Measurements from ENCODE around the gene BANP. TPM values are rescaled to one million over a fixed set of nuclear protein-coding genes. Genes with fewer than 3 reads are reported as not detected.
A peak's percentile ranks its signal among the peaks of the same experiment; 100 is the strongest.
"Not testable (repeated sequence)": the region's sequence is repeated elsewhere in the genome, so short reads cannot be mapped to it uniquely, and the experiment has no call there.

Gene BANP
- total and polyA plus RNA-seq, 4 experiments from 2014 or later = 10.7 to 72.7 (median 44.1) TPM

- ChIA-PET POLR2A (ENCODE audit: partially characterized antibody) (no interaction called here), CTCF (ENCODE audit: partially characterized antibody) (no interaction called here)
- Histone ChIP-seq H3K9me3 (ENCODE audit: control insufficient read depth in 1 of 2, low read length in 2 of 2) (no peaks in the 10 kb centered on the region), H3K36me3 (ENCODE audit: insufficient read depth, low read length) (peaks cover 8% of the 10 kb centered on the region), H3K4me3 (ENCODE audit: low read length in 2 of 2) (no peak overlapping the region), H3K27ac (ENCODE audit: low read depth, low read length) (no peak overlapping the region), H3K27me3 (ENCODE audit: insufficient read depth, low read length) (no peaks in the 10 kb centered on the region), H3K4me1 (ENCODE audit: insufficient read depth, low read length) (no peaks in the 10 kb centered on the region)
- H3K27me3 Mint-ChIP-seq = no peaks in the 10 kb centered on the region
- peak overlapping the region in 1 of 8 donors; percentile 18 for H3K4me3 Mint-ChIP-seq
- no peak for DNase-seq
- intact Hi-C loops (cut with micrococcal nuclease) = no loop called here
- peaks cover 30 to 64% of the 10 kb centered on the region in 2 donors for H3K36me3 Mint-ChIP-seq
- H3K9me3 Mint-ChIP-seq = no peaks in the 10 kb centered on the region
- no peak overlapping the region for H3K27ac Mint-ChIP-seq
- H3K4me1 Mint-ChIP-seq = no peaks in the 10 kb centered on the region
Measured at GRCh38 chr16:88034770-88035169, 83.5 kb downstream of the BANP start.

- Histone ChIP-seq H3K9me3 (ENCODE audit: control insufficient read depth in 1 of 2, low read length in 2 of 2) (no peaks in the 10 kb centered on the region), H3K27ac (ENCODE audit: low read depth, low read length) (no peak overlapping the region), H3K4me3 (ENCODE audit: low read length in 2 of 2) (no peak overlapping the region), H3K4me1 (ENCODE audit: insufficient read depth, low read length) (no peaks in the 10 kb centered on the region), H3K36me3 (ENCODE audit: insufficient read depth, low read length) (peaks cover 8% of the 10 kb centered on the region), H3K27me3 (ENCODE audit: insufficient read depth, low read length) (no peaks in the 10 kb centered on the region)
- Mint-ChIP-seq H3K9me3 (no peaks in the 10 kb centered on the region), H3K27me3 (no peaks in the 10 kb centered on the region), H3K27ac (no peak overlapping the region), H3K4me3 (no peak overlapping the region), H3K36me3 (peaks cover 27 to 66% of the 10 kb centered on the region in 2 donors), H3K4me1 (no peaks in the 10 kb centered on the region)
- CTCF ChIA-PET (ENCODE audit: partially characterized antibody) = no interaction called here
- POLR2A ChIA-PET (ENCODE audit: partially characterized antibody) = no interaction called here
- intact Hi-C loops (cut with micrococcal nuclease) = no loop called here
- DNase-seq = no peak
Measured at GRCh38 chr16:88035292-88035691, 84.1 kb downstream of the BANP start.

- H3K9me3 ChIP-seq (ENCODE audit: control insufficient read depth in 1 of 2, low read length in 2 of 2); intact Hi-C loops (cut with micrococcal nuclease); H3K36me3 ChIP-seq (ENCODE audit: insufficient read depth, low read length); CTCF ChIA-PET (ENCODE audit: partially characterized antibody); H3K9me3 Mint-ChIP-seq; H3K27me3 Mint-ChIP-seq; H3K4me3 ChIP-seq (ENCODE audit: low read length in 2 of 2); H3K4me1 Mint-ChIP-seq; POLR2A ChIA-PET (ENCODE audit: partially characterized antibody); H3K4me3 Mint-ChIP-seq; H3K4me1 ChIP-seq (ENCODE audit: insufficient read depth, low read length); H3K27me3 ChIP-seq (ENCODE audit: insufficient read depth, low read length); DNase-seq; H3K27ac ChIP-seq (ENCODE audit: low read depth, low read length): not testable (repeated sequence)
- Mint-ChIP-seq H3K27ac (peak overlapping the region in 1 of 7 donors; percentile 51), H3K36me3 (peaks cover 27 to 64% of the 10 kb centered on the region in 2 donors)
Measured at GRCh38 chr16:88035884-88036639, 84.8 kb downstream of the BANP start.

- H3K27ac ChIP-seq (ENCODE audit: low read depth, low read length); H3K4me3 ChIP-seq (ENCODE audit: low read length in 2 of 2); H3K9me3 ChIP-seq (ENCODE audit: control insufficient read depth in 1 of 2, low read length in 2 of 2); H3K36me3 ChIP-seq (ENCODE audit: insufficient read depth, low read length); H3K27me3 ChIP-seq (ENCODE audit: insufficient read depth, low read length); intact Hi-C loops (cut with micrococcal nuclease); DNase-seq; H3K27me3 Mint-ChIP-seq; H3K27ac Mint-ChIP-seq; POLR2A ChIA-PET (ENCODE audit: partially characterized antibody); H3K4me1 ChIP-seq (ENCODE audit: insufficient read depth, low read length); CTCF ChIA-PET (ENCODE audit: partially characterized antibody); H3K9me3 Mint-ChIP-seq; H3K4me1 Mint-ChIP-seq; H3K4me3 Mint-ChIP-seq: not testable (repeated sequence)
- H3K36me3 Mint-ChIP-seq = peaks cover 29 to 65% of the 10 kb centered on the region in 2 donors
Measured at GRCh38 chr16:88036640-88036996, 85.4 kb downstream of the BANP start.

- H3K9me3 Mint-ChIP-seq = not testable (repeated sequence)
Measured at GRCh38 chr16:88037359-88037758, 86.1 kb downstream of the BANP start.

GRCh38 chr16:88037876-88038525 is 86.8 kb downstream of the BANP start:
- not testable (repeated sequence) for H3K9me3 ChIP-seq (ENCODE audit: control insufficient read depth in 1 of 2, low read length in 2 of 2); H3K36me3 ChIP-seq (ENCODE audit: insufficient read depth, low read length)

More at GRCh38 chr16:88037359-88037758, 86.1 kb downstream of the BANP start:
- H3K27me3 ChIP-seq (ENCODE audit: insufficient read depth, low read length); H3K27me3 Mint-ChIP-seq; H3K36me3 ChIP-seq (ENCODE audit: insufficient read depth, low read length); intact Hi-C loops (cut with micrococcal nuclease); H3K4me1 Mint-ChIP-seq; CTCF ChIA-PET (ENCODE audit: partially characterized antibody); H3K9me3 ChIP-seq (ENCODE audit: control insufficient read depth in 1 of 2, low read length in 2 of 2); POLR2A ChIA-PET (ENCODE audit: partially characterized antibody); H3K4me1 ChIP-seq (ENCODE audit: insufficient read depth, low read length); DNase-seq; H3K4me3 Mint-ChIP-seq; H3K27ac ChIP-seq (ENCODE audit: low read depth, low read length); H3K4me3 ChIP-seq (ENCODE audit: low read length in 2 of 2); H3K27ac Mint-ChIP-seq: not testable (repeated sequence)
- peaks cover 32 to 69% of the 10 kb centered on the region in 2 donors for H3K36me3 Mint-ChIP-seq

GRCh38 chr16:88038526-88038908 is 87.3 kb downstream of the BANP start:
- intact Hi-C loops (cut with micrococcal nuclease); H3K9me3 Mint-ChIP-seq; H3K27me3 Mint-ChIP-seq; H3K4me1 ChIP-seq (ENCODE audit: insufficient read depth, low read length); CTCF ChIA-PET (ENCODE audit: partially characterized antibody); H3K27ac ChIP-seq (ENCODE audit: low read depth, low read length); POLR2A ChIA-PET (ENCODE audit: partially characterized antibody); H3K27ac Mint-ChIP-seq; H3K4me3 ChIP-seq (ENCODE audit: low read length in 2 of 2); H3K4me3 Mint-ChIP-seq; H3K27me3 ChIP-seq (ENCODE audit: insufficient read depth, low read length); H3K9me3 ChIP-seq (ENCODE audit: control insufficient read depth in 1 of 2, low read length in 2 of 2); DNase-seq; H3K36me3 ChIP-seq (ENCODE audit: insufficient read depth, low read length); H3K4me1 Mint-ChIP-seq: not testable (repeated sequence)
- H3K36me3 Mint-ChIP-seq = peaks cover 34 to 70% of the 10 kb centered on the region in 2 donors

More at GRCh38 chr16:88037876-88038525, 86.8 kb downstream of the BANP start:
- H3K4me3 ChIP-seq (ENCODE audit: low read length in 2 of 2); H3K27ac ChIP-seq (ENCODE audit: low read depth, low read length); H3K27me3 ChIP-seq (ENCODE audit: insufficient read depth, low read length); H3K4me3 Mint-ChIP-seq; intact Hi-C loops (cut with micrococcal nuclease); H3K27ac Mint-ChIP-seq; CTCF ChIA-PET (ENCODE audit: partially characterized antibody); H3K27me3 Mint-ChIP-seq; H3K4me1 Mint-ChIP-seq; H3K4me1 ChIP-seq (ENCODE audit: insufficient read depth, low read length); H3K9me3 Mint-ChIP-seq; DNase-seq; POLR2A ChIA-PET (ENCODE audit: partially characterized antibody): not testable (repeated sequence)
- peaks cover 30 to 67% of the 10 kb centered on the region in 2 donors for H3K36me3 Mint-ChIP-seq

Measured in CD4-positive, alpha-beta memory T cell (primary cell).